Stimulated activated CD4-positive, alpha-beta T cell treated with anti-CD3 and anti-CD28 coated beads, TNF-alpha, amount 100 ng/mL, for 1 hour (primary cell): ENCODE measurements around the gene DCST2.
"Not testable (repeated sequence)": the region's sequence is repeated elsewhere in the genome, so short reads cannot be mapped to it uniquely, and the experiment has no call there.

Source experiments
- DNase-seq, 3 donors: peaks; one replicate each; pipeline ENCODE4 v3.0.0-alpha.2; 2020; ENCODE audit warnings: low read depth in 3 of 3, low spot score in 1 of 3

Gene DCST2

DNA sequence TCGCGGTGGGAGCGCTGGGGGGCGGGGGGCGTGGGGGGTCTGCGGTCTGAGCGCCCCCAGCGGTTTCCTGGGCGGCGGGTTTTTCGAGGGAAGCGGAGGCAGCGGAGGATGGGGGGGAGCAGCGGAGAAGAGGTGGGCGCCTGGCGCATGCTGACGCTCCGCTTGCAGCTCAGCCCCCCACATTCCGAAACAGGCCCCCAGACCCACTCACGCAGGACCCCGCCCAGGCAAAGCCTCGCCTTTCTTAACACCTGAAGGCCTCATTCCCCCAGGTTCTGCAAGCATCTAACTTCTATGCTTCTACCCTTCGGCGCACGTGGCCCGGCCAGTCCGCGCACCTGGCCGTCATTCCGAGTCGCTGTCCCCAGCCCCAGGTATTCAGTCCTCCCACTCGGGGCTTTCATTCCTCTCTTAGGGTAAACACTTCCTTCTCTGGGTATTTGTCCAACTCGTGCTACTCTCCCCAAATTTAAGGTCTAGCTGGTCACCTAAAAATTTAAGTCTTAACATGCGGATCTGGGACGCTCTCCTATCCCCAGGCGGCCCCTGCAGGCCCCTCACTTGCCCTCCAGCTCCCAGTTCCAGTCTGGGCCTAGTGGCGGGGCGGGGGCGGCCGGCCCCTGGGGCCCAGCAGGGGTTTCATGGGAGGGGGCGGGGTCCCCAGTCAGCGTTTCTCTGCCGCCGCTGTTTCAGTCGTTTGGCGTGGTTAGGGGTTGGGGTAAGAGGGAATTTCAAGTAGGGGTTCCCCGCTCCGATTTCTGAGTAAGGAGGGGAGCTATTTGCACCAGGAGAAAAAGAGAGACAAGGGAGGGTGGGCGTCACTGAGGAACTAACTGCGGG lies 33.8 kb downstream of the DCST2 start:
- peak in 1 of 3 donors; percentile 61 for DNase-seq

DNA sequence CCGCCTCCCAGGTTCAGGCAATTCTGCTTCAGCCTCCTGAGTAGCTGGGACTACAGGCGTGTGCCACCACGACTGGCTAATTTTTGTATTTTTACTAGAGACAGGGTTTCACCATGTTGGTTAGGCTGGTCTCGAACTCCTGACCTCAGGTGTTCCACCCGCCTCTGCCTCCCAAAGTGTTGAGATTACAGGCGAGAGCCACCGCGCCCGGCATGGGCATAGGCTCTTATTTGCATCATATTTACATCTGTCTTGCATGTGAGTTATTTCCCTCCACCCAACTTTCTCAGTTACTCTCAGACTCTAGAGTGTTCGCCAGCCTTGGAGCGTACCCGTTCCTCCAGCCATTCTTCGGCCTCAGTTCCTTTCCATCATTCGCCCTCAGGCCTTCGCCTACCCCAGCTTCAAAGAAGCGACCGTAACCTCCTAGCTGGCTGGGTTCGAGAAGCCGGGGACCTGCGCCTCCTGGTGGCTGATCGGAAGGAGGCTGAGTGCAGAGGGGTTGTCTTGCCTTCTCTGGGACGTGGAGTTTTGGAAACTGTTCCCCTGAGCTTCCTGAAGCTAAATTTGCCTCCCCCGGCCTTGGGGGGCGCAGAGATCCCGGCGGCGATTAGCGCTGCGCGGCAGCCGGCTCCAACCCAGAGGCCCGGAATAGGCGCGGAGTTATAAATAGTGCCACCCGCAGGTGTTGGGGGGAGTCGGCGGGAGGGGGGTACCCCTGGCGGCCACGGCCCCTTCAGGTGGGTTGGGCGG lies 34.6 kb downstream of the DCST2 start:
- DNase-seq: peak in 1 of 3 donors; percentile 63

DNA sequence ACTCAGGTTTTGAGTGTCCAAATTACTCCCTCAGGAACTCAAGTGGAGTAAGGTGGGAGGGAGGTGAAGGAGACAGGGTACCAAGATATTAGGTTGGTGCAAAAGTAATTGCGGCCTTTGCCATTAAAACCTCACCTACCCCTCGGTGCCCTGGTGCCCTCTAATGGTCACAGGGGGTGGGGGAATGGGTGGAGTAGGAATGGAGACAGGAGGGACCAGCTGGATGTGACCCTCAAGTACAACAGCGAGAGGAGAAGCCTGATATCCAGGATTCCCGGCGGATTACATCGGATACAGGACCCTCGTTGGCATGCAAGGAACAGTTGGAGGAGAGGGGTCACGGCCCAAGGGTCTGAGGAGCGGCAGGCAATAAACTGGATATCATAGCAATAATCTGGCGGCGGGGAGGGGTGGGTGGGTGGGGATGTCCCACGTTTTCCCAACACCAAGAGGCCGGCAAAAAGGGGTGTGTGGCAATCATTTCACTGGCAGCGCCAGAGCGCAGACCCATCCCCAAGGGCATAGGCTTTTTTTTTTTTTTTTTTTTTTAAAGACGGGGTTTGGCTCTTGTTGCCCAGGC lies 35.3 kb downstream of the DCST2 start:
- DNase-seq: no peak

DNA sequence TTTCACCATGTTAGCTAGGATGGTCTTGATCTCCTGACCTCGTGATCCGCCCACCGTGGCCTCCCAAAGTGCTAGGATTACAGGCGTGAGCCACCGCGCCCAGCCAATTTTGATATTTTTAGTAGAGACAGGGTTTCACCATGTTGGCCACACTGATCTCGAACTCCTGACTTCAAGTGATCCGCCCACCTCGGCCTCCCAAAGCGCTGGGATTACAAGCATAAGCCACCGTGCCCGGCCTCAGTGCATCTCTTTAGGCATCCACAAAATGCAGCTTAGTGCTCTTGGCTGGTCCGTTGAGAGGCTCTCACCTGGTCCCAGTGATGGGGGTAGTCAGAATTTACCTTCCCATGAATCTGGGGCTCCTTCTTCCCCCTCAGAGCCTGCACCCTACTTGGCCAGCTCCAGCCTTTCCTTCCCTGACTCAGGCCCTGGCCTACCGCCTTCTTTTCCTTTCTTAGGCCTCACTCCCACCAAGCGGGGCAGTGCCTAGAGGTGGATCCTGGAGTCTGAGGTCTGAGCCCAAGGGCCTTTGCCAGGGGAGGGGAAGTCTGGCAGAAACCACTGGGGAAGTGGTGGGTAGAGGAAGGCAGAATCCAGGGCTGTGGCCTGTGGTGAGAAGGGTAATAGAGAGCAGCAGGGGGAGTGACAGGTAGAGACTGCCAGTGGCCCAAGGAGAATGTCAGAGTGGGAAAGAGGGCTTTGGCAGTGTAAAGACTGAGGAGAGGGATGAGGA lies 36.4 kb downstream of the DCST2 start:
- DNase-seq: no peak

DNA sequence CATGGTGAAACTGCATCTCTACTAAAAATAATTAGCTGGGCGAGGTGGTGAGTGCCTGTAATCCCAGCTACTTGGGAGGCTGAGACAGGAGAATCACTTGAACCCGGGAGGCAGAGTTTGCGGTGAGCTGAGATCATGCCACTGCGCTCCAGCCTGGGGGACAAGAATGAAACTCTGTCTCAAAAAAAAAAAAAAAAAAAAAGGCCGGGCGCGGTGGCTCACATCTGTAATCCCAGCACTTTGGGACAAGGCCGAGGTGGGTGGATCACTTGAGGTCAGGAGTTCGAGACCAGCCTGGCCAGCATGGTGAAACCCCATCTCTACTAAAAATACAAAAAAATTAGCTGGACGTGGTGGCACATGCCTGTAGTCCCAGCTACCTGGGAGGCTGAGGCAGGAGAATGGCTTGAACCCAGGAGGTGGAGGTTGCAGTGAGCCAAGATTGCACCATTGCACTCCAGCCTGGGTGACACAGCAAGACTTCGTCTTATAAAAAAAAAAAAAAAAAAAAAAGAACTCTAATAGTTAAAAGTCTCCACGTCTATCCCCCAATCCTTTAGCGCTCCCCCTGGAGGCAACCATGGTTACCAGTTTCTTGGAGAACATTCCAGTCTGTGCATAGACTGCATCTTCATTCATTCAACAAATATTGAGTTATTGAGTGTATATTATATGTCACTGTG lies 38.1 kb downstream of the DCST2 start:
- DNase-seq: not testable (repeated sequence)

DNA sequence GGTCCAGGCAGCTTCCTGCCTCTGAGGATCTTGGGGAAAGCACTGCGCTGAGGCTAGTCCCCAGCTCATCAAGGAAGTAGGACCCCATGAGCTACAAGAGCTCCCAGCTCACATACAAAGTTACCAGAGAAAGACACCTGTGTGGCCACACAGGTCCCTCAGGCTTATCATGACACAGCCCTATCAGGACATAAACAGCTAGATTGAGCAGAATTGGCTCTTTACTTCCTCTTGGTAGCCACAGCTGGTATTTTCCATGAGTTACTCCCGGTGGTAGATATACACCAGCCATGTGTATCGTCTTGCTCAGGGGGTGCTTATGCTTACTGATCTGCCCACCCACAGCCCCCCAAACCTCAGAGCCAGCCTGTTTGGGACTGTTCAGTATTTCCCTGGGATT lies 39.0 kb downstream of the DCST2 start:
- DNase-seq: no peak

DNA sequence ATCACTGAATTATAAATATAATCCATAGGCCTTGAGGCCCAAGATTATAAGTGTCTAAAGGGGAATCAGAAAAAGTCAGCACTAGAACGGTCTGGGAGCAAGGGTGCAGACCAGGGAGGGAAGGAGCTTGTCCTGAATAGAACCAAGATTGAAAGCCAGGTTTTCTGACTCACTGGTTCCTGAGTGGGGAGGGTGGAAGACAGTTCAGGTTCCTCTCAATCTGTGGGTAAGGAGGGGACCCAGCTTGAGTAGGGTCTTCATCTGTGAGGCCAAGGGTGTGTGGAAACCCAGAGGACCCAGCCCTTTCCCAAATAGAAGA lies 39.4 kb downstream of the DCST2 start:
- DNase-seq: no peak

DNA sequence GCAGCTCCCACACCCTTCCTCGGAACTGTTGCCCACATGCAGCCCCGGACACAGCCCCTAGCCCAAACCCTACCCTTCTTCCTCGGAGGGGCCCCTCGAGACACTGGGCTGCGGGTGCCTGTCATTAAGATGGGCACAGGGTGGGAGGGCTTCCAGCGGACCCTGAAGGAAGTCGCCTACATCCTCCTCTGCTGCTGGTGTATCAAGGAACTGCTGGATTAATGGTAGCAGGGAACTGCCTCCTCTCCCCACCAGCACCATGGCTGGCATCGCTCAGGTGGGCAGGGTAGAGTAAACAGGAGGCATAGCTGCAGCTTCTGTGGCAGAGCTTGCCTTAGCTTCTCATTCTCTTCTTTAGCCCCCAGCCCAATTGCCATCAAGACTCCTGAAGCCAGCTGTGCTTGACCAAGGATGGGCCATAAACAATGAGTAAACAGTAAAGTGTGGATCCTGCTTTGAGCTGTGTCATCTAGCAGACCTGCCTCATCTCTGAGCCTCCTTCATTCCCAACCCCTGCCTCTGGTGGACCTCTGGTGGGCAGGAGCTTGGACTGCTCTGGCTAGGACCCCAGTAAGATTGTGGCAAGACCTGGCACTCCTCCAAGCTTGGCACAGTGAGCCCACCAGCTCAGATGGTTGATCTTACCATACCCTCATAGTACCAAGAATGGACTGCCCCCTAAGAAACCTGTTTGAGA lies 39.9 kb downstream of the DCST2 start, which contains the start of gene LENEP:
LENEP (plus strand) TSS at position 15 of the 697 bp plus-strand sequence; CDS start at position 37, 22 bp downstream.
- no peak for DNase-seq

DNA sequence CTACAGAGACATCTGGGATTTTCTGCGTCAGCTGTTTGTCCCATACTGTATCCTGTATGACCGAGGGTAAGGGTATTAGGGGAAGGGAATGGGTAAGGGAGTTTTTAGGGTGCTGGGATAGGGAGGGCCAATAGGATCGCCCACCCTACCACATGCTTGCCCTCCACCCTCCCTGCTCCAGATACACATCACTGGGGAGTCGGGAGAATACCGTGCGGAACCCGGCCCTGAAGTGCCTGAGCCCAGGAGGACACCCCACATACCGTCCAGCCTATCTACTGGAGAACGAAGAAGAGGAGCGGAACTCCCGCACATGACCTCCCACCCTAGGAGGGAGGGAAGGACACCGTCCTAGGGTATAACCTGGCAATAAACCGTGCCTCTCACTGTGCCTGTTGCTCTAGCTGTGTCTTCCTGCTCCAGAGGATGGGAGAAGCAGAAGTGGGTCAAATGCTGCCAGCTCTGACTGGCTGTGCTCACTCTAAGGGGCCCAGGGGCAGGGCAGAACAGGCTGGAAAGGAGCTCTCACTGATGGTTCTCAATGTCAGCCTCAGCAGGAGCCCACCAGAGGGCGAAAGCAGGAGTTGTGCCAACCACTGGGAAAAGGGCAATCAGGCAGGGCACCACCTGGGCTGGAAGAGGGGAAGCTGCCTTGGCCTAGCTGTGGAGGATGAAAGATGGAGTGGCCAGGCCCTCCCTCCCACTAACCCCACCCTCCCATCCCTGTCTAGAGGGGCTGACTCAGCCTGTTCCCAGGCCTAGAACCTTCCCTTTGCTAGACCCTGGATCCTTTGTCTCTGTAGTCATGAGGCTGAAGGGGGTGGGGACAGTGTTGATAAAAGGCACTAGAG lies 40.6 kb downstream of the DCST2 start:
- no peak for DNase-seq

DNA sequence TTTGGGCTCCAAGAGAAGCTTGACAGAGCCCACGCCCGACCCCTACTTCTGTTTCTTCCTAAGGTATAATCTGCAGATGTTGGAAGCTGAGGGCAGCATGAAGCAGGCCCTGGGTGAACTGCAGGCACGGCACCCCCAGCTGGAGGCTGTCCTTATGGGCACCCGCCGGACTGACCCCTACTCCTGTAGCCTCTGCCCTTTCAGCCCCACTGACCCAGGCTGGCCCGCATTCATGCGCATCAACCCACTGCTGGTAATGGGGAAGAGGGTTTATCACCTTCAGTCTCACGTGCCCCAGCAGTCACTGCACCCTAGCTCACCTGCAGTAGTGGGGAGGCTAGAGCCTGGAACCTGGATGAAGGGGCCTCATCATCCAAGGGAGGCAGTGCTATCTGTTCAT lies 43.3 kb downstream of the DCST2 start:
- no peak for DNase-seq

DNA sequence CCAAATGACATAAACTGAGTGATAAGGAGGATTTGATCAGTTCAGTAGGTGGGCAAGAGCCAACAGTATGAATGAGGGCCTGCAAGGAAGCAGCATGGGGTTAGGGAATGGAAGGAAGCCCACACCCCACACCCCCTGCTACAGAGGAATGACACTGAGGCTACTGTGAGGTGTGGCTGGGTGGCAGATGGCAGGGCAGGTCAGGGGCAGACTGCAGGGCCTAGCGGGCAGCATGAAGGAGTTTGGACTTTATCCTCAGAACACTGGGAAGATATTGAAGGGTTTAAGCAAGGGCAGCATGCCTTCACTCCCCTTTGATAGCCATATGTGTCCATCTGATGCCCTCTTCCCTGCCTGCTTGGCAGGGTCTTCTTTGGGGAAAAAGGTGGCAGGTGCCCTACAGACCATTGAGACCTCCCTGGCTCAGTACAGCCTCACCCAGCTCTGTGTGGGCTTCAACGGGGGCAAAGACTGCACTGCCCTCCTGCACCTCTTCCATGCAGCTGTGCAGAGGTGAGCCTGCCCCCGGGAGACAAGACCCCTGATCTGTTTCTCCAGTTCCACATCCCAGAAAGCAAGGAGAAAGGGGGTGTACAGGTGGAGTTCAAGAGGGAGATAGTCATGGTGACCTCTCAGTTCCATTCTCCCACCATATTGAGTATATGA lies 44.3 kb downstream of the DCST2 start:
- no peak for DNase-seq

DNA sequence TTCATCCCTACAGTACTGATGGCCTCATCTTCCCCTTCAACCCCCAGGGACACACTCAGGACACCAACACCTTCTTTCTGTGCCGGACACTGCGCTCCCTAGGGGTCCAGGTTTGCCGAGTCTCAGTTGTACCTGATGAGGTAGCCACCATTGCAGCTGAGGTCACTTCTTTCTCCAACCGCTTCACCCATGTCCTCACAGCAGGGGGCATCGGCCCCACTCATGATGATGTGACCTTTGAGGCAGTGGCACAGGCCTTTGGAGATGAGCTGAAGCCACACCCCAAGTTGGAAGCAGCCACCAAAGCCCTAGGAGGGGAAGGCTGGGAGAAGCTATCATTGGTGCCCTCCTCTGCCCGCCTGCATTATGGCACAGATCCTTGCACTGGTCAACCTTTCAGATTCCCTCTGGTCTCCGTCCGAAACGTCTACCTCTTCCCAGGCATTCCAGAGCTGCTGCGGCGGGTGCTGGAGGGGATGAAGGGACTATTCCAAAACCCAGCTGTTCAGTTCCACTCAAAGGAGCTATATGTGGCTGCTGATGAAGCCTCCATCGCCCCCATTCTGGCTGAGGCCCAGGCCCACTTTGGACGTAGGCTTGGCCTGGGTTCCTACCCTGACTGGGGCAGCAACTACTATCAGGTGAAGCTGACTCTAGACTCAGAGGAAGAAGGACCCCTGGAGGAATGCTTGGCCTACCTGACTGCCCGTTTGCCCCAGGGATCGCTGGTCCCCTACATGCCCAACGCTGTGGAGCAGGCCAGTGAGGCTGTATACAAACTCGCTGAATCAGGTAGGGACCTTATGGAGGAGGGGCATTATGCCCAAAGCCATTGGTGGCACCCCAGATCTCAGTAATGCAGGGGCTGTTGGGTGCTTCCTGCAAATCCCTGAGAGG lies 45.3 kb downstream of the DCST2 start:
- DNase-seq: no peak

DNA sequence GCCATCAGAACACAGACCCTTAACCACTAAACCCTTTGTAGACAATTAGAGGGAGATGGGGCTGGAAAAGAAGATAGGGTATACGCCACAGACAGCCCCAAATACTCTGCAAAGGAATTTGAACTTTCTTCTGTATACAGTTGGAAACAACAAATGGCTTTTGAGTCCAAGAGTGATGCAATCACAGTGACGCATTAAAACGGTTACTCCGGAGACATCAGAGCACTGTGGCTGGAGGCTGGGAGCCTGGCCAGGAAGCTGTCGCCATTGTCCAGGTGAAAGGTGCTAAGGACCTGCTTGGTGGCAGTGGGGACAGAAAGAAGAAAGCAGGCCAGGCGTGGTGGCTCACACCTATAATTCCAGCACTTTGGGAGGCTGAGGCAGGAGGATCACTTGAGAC lies 46.3 kb downstream of the DCST2 start:
- no peak for DNase-seq

DNA sequence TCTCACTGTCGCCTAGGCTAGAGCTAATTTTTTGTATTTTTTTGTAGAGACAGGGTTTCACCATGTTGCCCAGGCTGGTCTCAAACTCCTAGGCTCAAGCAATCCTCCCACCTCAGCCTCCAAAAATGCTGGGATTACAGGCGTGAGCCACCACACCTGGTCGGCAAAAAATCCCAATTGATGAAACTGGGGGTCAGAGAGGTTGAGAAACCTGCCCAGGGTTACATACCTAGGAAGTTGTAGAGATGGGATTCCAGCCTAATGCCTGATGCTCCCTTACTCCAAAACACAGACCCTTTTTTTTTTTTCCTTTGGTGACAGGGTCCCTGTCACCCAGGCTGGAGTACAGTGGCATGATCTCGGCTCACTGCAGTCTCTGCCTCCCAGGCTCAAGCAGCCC lies 46.8 kb downstream of the DCST2 start:
- not testable (repeated sequence) for DNase-seq

DNA sequence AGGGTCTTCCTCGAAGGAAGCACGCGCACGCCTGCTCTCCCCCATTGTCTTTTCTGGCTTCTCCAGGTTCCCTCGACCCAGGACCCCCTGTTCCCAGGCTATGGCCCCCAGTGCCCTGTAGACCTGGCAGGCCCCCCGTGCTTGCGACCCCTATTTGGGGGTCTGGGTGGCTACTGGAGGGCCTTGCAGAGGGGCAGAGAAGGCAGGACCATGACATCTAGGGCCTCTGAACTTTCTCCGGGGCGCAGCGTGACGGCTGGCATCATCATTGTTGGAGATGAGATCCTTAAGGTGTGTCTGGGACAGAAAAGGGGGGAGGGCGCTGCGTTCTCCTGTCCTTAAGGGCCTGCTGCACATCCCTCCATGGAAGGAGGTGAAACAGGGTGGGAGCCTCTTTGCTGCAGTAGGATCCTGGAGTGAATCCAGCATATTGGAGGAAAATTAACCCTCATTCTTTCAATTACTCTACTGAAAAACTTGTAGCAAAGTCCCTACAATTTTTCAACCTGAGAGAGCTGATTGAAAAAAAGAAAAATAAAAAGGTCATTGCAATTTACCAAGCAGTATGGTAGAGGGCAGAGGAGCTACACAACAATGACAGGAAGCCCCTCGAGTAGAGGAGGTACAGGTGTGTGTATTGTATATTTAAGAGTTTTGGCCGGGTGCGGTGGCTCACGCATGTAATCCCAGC lies 49.7 kb downstream of the DCST2 start:
- no peak for DNase-seq

DNA sequence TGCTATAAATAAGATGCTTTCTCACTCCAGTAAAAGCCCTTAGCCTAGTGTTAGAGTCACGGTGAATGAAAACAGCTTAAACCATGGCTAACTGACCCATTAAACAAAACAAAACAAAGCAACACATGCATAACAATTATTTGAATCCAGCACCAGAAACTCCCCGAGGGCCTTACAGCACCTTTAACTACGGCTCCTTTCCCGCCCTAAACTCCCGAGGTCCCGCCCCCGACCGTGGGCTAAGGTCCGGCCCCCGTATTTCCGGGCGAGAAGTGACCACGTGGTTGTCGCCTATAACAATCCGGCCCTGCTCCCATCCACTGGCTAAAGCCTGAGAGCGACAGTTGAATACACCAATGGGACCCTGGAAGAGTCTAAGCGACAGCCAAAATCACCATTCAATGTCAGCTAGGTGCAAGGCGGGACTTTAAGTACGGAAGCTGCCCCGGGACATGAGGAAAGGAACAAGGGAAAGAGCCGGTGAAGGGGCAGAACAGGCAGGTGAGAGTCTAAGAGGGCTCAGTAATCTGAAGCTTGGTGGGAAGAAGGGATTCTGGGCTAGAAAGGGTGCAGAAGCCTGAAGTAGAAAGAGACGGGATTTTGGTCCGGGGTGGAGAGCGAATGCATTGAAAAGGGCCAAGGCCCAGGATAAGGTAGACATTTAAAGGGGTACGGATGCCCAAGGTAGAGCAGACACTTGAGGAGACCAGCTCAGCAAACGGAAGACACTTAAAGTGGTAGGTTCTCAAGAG lies 50.5 kb downstream of the DCST2 start, which contains the start of gene FLAD1:
FLAD1 (plus strand) TSS at position 448 of the 752 bp plus-strand sequence. CDS start 351 bp downstream, outside the sequence.
- DNase-seq: peak; percentile 84 to 92 (median 87)
